KBM-7 (cell line): ENCODE data around the gene MBP.
"Not testable (repeated sequence)": the region's sequence is repeated elsewhere in the genome, so short reads cannot be mapped to it uniquely, and the experiment has no call there.

ENCODE experiments used
- DNase-seq: peaks from one replicate; pipeline ENCODE4 v3.0.0-alpha.2; 2015
- in situ Hi-C: fragments of 300-500 bp; cut with MboI; formaldehyde crosslinking; loops from 2 replicates; pipeline ENCODE4 v1.14.3; 2020; ENCODE audit warnings: low sequenced_read_pairs, low pct_unique_long_range_greater_than_20kb, mixed read lengths

Gene MBP

DNA sequence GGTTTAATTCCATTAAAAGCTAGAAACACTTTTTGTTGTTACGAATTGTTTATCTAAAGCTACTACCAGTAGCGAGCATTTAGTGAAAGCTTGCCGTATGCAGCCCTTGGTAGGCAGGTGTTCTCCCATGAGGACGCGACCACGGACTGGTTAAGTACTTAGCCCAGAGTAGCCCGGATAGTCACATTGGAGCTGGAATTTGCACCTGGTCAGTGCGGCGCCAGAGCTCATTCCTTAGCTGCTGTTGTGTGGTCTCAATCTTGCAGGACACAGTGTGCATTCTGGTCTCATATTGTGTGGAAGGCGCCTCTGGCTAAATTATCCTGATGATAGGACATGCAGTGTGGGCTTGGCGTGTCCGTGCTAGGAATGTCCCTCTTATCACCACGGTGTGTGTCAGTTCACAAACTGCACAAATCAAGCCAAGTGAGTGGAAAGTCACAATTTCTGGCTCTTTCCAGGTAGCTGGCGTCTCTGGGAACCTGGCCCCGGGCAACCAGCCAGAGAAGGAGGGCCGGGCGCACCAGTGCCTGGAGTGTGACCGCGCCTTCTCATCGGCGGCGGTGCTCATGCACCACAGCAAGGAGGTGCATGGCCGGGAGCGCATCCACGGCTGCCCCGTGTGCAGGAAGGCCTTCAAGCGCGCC is 176.9 kb downstream of the MBP start:
- no peak for DNase-seq
- in situ Hi-C loops = no loop called here

GRCh38 chr18:76953583-76954233 is 178.9 kb downstream of the MBP start:
- DNase-seq = no peak
- in situ Hi-C loops = no loop called here

DNA sequence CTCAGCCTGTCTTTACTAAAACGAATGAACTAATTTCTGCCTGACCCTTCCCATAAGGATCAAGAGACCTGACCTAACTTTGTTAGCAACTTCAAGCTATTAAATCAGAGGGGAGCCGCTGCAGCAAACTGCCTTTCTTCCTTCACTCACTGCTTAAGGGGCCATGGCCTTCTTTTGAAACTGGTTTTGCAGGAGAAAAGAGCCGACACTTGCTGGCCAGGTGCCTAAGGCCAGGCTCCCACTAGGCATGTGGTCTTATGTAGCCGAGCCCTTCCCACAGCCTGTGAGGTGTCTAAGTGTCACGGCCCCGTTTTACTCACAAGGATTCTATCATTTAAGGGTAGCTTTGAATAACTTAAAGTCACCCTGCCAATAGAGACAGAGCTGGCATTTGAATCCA is 179.4 kb downstream of the MBP start:
- in situ Hi-C loops = no loop called here
- no peak for DNase-seq

- DNase-seq = no peak
- in situ Hi-C loops = no loop called here
These were observed 179.8 kb downstream of the MBP start for GRCh38 chr18:76952747-76953146.

- DNase-seq = no peak
- in situ Hi-C loops = no loop called here
These were observed 180.9 kb downstream of the MBP start for GRCh38 chr18:76951456-76952247.

GRCh38 chr18:76948345-76948744 is 184.2 kb downstream of the MBP start:
- in situ Hi-C loops = no loop called here
- no peak for DNase-seq

DNA sequence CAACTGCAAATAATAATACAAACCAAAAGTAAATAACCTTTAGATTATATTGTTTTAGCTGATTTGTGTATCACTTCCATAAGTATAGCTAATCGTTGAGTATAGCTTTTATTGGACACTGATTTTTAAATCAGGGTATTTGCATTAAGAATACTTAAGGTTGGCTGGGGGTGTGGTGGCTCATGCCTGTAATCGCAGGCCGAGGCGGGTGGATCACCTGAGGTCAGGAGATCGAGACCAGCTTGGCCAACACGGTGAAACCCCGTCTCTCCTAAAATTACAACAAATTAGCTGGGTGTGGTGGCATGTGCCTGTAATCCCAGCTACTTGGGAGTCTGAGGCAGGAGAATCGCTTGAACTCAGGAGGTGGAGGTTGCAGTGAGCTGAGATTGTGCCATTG is 188.2 kb downstream of the MBP start:
- in situ Hi-C loops = not testable (repeated sequence)

DNA sequence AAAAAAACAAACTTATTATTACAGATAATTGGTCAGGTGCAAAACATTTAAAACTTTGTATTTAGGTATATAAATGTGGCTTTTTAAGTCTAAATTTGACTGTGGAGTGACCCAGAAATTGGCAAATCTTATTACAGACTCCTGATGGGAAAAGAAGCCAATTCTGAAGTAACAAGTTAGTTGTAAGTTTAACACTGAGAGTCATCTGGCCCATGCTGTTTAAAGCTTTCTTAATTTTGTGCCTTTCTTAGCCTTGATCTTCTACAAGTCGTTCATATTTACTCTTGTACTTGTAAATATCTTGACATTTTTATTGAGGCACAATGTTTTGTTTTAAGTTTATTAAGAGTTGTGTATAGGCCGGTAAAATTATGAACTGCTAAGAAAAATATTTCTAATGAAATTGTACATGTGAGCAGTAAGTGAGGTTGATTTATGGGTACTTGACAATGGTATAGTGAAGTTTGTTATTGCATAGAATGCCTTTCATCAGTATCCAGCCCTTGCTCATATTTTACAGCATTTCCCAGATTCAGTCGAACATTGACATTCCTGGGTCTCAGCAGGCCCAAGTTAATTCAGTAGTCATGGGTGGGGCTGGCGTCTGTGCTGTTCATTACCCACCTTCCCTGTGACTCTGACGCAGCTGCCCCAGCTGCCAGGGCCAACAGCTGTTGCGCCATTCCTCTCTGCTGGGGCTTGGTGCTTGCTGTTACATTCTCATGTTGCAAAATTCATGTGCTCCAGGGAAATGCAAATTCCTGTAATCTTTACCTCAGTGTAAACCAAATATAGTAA is 188.8 kb downstream of the MBP start:
- no peak for DNase-seq
- in situ Hi-C loops = no loop called here

More for the DNA sequence above, 188.2 kb downstream of the MBP start:
- not testable (repeated sequence) for DNase-seq

DNA sequence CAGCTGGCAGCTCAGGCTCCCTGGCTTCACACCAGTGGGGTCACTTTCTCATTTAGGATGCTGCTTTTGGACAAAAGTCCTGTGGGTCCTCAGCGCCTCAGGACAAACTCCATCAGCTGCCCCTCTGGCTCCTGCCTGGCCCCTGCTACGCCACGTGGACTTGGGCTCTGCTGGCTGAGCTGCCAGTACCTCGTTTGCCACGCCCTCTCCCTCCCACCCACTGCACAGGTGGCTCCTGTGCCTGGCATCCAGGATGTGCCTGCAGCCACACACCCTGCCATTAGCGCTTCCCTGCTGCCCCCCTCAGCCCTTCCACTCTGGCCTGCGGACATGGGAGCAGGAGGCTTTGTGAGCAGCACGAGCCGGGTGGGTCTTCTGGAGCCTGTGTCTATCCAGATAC is 191.3 kb downstream of the MBP start:
- DNase-seq = no peak
- in situ Hi-C loops = no loop called here

DNA sequence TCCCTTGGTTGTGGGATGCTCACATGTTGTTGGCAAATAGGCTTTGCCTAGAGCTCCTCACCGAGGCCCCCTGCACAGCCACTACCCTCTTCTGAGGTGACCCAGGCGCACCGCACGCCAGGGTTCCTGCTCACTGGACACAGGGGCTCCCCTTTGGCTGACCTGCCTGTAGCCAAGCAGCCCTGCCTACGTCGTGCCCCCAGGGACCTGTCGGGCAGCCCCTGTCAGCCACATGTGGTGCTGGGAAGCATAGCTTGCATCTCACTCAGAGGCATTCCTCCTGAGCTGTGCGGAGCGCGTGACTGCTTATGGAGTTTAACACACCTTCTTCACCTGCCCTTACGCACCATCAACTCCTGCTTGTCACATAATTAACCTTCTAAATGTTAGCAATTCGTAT is 194.0 kb downstream of the MBP start:
- in situ Hi-C loops = no loop called here
- no peak for DNase-seq

DNA sequence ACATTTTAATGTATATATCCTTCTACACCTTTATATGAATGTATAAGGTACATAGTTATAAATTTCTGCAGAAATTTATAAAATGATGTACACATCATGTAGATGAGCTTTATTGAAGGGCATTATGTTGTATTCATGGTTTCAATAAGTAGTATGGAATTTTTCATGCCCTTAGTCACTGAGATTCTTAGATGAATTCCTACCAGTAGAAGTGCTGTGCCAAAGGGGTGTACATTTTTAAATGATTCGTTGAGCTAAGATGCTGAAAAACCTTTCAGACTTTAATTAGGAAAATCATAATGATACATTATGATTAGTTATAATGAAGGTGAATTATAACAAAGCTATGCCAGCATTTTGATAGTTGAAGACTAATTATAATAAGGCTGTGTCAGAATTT is 195.0 kb downstream of the MBP start:
- in situ Hi-C loops = no loop called here

GRCh38 chr18:76936877-76937276 is 195.7 kb downstream of the MBP start:
- in situ Hi-C loops = no loop called here
- no peak for DNase-seq

More for the DNA sequence above, 195.0 kb downstream of the MBP start:
- no peak for DNase-seq

GRCh38 chr18:76935722-76936337 is 196.8 kb downstream of the MBP start:
- DNase-seq = no peak
- in situ Hi-C loops = no loop called here

GRCh38 chr18:76932026-76932819 is 200.4 kb downstream of the MBP start:
- no peak for DNase-seq
- in situ Hi-C loops = no loop called here

DNA sequence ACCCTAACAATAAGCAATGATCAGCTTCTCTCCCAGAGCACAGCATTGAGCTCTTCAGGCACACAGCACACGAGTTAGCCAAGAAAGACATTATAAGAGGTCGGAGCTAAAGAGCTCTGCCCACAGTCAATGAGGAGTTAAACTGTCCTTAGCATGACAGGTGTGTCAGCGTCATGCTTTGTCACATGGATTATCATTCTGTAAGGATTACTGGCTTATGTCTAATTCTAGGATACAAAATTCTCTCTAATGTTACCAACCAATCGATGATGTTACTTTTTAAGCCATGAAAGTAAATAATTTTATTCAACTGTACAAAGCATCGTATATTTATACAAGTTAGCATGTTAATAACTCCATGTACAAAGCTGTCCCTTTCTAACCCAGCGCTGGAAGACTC is 201.4 kb downstream of the MBP start:
- in situ Hi-C loops = no loop called here
- no peak for DNase-seq
